Calu3 (cell line): ENCODE data around the gene IGSF3. TPM values are rescaled to one million over a fixed set of nuclear protein-coding genes. Genes with fewer than 3 reads are reported as not detected.
A peak's percentile ranks its signal among the peaks of the same experiment; 100 is the strongest.

Experiments
- Bru-seq: library from RNA; stranded (reverse); fragments of 400-500 nt; gene quantifications from one replicate; lab custom pipeline; 2021; lab: Mats Ljungman, UMichigan
- BruChase-seq, 2 experiments: library from RNA; stranded (reverse); fragments of 400-500 nt; gene quantifications; one replicate each; lab custom pipeline; 2021; lab: Mats Ljungman, UMichigan
- BruUV-seq: library from RNA; stranded (reverse); fragments of 400-500 nt; replicated peaks from 2 replicates; lab custom pipeline; 2021; lab: Mats Ljungman, UMichigan
- CTCF ChIA-PET: fragments of 300-600 bp; sonication (Branson Sonifier 250); formaldehyde crosslinking; loops from one replicate; lab custom pipeline; 2022; ENCODE audit warnings: antibody characterized with exemption; lab: Charles Lee
- DNase-seq: peaks from one replicate; pipeline ENCODE4 v3.0.0; 2022
- H3K27ac Mint-ChIP-seq: one replicate; pipeline ENCODE4 v1.8.0; 2022; ENCODE audit warnings: mixed read lengths; ENCODE audit not compliant: unreplicated experiment
- H3K27me3 Mint-ChIP-seq: one replicate; pipeline ENCODE4 v1.8.0; 2022; ENCODE audit warnings: mixed read lengths; ENCODE audit not compliant: unreplicated experiment
- H3K36me3 Mint-ChIP-seq: one replicate; pipeline ENCODE4 v1.8.0; 2022; ENCODE audit warnings: mild to moderate bottlenecking, moderate library complexity, mixed read lengths; ENCODE audit not compliant: insufficient read depth, unreplicated experiment
- H3K4me1 Mint-ChIP-seq: one replicate; pipeline ENCODE4 v1.8.0; 2022; ENCODE audit warnings: mild to moderate bottlenecking, low read depth, mixed read lengths; ENCODE audit not compliant: unreplicated experiment
- H3K4me3 Mint-ChIP-seq: one replicate; pipeline ENCODE4 v1.8.0; 2022; ENCODE audit warnings: mild to moderate bottlenecking, low read depth, moderate library complexity, mixed read lengths; ENCODE audit not compliant: unreplicated experiment
- H3K9me3 Mint-ChIP-seq: one replicate; pipeline ENCODE4 v1.8.0; 2022; ENCODE audit warnings: low read depth, mixed read lengths; ENCODE audit not compliant: unreplicated experiment
- CTCF ChIP-seq: fragments of 200-600 bp; IDR thresholded peaks from one replicate; pipeline ENCODE4 v1.8.0; 2022; ENCODE audit warnings: antibody characterized with exemption; ENCODE audit not compliant: unreplicated experiment
- intact Hi-C: fragments of 100-400 bp; cut with micrococcal nuclease; formaldehyde crosslinking; loops from one replicate; pipeline ENCODE4 v1.10.0; 2022; ENCODE audit not compliant: unreplicated experiment
- long read RNA-seq: library from polyadenylated mRNA; stranded (forward); transcript quantifications from one replicate; pipeline ENCODE4 v2.0.0, GENCODE V29; 2022
- total RNA-seq: library from RNA; stranded (reverse); gene quantifications from 2 replicates; pipeline ENCODE4 v1.2.3, GENCODE V29; 2022

IGSF3 gene
- total RNA-seq (13.2 and 15.3 TPM in 2 replicates), Bru-seq, nascent RNA (percentile 45 among the genes with signal in this experiment), BruChase-seq, experiment 1, labeled RNA remaining after a 6-hour chase (percentile 55 among the genes with signal in this experiment), BruChase-seq, experiment 2, labeled RNA remaining after a 2-hour chase (percentile 46 among the genes with signal in this experiment)
- long read RNA-seq, full-length matches to known transcripts: 2 of 8 reads
- long read RNA-seq, partial matches to known transcripts: 0 of 8 reads
- long read RNA-seq, other reads (novel, unspliced or antisense): 6 of 8 reads

GRCh38 chr1:116667575-116668105 is at the start of gene IGSF3:
TSS of gene IGSF3 (minus strand) at chr1:116667733. CDS start at chr1:116666326, 1,407 bp downstream.
- intact Hi-C loops: no loop called here
- CTCF ChIA-PET: interaction anchor here (0.6 to 1.6 kb wide), 4 partner anchors 11 to 444 kb away, joined by 3 read pairs; partner anchors contain the start of gene TTF2
- DNase-seq: peak; percentile 64
- no peaks in the 10 kb centered on the region for H3K9me3 Mint-ChIP-seq
- peaks cover 14% of the 10 kb centered on the region for H3K36me3 Mint-ChIP-seq
- H3K4me1 Mint-ChIP-seq: peaks cover 39% of the 10 kb centered on the region
- H3K27ac Mint-ChIP-seq: no peak within 1 kb of the TSS
- TF ChIP-seq CTCF: no peak
- no TSS peak for BruUV-seq
- no peaks in the 10 kb centered on the region for H3K27me3 Mint-ChIP-seq
- H3K4me3 Mint-ChIP-seq: peak within 1 kb of the TSS; percentile 63

GRCh38 chr1:116717318-116717717 is 49.8 kb upstream of the IGSF3 start:
- intact Hi-C loops: no loop called here
- Mint-ChIP-seq H3K27me3 (no peaks in the 10 kb centered on the region), H3K4me3 (no peak overlapping the region), H3K9me3 (no peaks in the 10 kb centered on the region), H3K27ac (no peak overlapping the region), H3K36me3 (no peaks in the 10 kb centered on the region), H3K4me1 (no peaks in the 10 kb centered on the region)
- no peak for DNase-seq
- BruUV-seq: no TSS peak
- no peak for TF ChIP-seq CTCF
- CTCF ChIA-PET: no interaction called here

- Mint-ChIP-seq H3K27me3 (no peaks in the 10 kb centered on the region), H3K36me3 (no peaks in the 10 kb centered on the region), H3K27ac (no peak overlapping the region), H3K4me1 (peaks cover 2% of the 10 kb centered on the region), H3K4me3 (no peak overlapping the region), H3K9me3 (no peaks in the 10 kb centered on the region)
- BruUV-seq: no TSS peak
- CTCF ChIA-PET: no interaction called here
- intact Hi-C loops: no loop called here
- no peak for TF ChIP-seq CTCF
- no peak for DNase-seq
Measured at GRCh38 chr1:116716391-116716790, 48.9 kb upstream of the IGSF3 start.

- no peak for DNase-seq
- no TSS peak for BruUV-seq
- Mint-ChIP-seq H3K4me1 (peaks cover 13% of the 10 kb centered on the region), H3K9me3 (no peaks in the 10 kb centered on the region), H3K27me3 (peaks cover 5% of the 10 kb centered on the region), H3K36me3 (no peaks in the 10 kb centered on the region), H3K4me3 (no peak overlapping the region), H3K27ac (no peak overlapping the region)
- intact Hi-C loops: no loop called here
- TF ChIP-seq CTCF: no peak
- CTCF ChIA-PET: no interaction called here
Measured at GRCh38 chr1:116713474-116713873, 45.9 kb upstream of the IGSF3 start.
